ENCODE measurements around the gene SLC16A1.

The SLC16A1 gene

DNA sequence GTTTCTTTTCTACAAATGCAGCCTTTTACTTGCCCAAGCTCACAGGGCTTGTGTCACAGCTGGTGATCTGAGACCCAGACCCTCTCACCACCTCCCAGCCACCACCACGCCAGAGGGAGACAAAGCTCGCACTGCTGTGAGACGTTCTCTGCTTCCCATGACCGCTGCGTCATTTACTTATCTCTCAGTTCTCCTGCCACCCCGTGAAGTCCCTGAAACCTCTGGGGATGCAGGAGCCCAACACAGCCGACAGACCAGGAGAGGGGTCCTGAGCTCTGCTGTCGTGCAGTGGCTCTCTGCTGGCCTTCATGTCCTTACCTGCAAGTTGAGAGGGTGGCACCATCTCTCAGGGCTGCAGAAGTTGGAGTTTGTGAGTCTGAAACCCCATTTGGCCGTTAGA, 77.7 kb downstream of the SLC16A1 start:
- no peak for DNase-seq

DNA sequence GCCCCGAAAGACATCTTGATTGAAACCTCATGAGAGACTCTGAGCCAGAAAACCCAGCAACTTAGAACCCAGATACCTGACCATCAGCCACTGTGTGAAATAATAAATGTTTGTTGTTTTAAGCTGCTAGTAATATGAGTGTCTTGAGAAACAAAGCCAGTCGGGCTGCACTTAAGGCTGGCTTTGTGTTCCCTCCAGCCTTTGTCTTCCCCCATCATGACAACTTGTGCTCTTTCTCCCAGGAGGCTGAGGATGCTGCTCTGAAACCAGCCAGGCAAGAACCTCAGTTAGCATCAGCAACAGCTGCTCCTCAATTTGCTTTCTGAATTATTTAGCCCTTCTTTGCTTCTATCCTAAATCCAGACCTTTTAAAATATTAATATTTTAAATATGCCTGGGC, 78.2 kb downstream of the SLC16A1 start:
- no peak for DNase-seq

DNA sequence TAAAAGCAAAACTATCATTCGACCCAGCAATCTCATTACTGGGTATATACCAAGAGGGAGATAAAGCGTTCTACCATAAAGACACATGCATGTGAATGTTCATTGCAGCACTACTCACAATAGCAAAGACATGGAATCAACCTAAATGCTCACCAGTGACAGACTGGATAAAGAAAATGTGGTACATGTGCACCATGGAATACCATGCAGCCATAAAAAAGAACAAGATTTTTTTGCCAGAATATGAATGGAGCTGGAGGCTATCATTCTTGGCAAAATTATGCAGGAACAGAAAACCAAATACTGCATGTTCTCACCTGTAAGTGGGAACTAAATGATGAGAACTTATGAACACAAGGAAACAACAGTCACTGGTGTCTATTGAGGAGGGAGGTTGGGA, 79.7 kb downstream of the SLC16A1 start:
- DNase-seq, result no peak

DNA sequence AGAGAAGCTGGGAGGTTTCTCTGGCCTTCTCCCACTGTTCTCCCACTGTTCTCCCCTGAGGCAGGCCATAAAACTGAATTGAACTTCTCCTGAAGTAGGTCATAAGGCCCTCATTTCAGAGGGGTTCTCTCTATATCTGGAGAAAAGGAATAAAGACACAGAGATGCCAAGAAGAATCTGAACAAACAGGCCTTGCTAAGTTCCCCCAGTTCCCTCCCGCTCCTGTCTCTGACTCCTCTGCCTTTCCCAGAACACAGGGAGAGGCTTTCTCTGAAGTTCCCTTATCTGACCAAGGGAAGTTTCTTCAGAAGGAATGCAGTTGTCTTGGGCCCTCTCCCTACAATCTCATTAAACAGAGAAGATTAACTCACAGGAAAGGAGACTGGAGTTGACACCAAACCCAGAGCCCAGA, 83.4 kb downstream of the SLC16A1 start:
- DNase-seq, result no peak

DNA sequence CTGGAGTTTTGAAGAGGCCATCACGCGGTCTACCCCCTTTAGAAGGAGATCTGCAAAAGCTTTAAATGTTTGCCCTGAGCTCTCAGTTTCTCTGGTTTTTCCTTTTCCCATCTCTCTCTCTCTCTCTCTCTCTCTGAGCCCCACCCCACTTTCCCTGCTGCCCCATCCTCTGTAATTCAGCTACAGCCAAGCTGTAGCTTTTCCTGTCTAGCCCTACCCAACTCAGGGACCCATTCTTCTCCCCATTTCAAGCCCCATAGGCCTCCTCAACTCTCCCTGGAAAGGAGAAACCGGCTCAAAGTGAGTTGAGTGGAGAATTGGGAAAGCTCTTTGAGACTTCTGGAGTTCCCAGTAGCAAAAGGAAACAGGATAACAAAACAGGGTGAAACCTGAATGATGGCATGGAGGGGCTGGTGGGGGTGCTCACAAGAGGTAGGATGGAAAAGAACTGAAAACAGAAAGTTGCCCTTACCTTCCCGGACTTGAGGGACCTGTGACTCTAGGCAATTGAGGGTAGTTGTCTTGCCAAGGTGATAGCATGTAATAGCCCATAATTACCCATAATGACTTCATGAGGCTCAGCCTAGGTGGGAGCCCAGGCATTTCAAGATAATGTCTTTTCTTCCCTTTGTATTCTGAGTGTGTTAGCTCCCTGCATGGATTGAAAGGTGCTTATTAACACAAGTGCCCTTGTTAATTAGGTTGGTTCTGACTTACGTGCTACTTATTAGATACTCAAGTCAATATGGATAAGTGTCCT, 84.9 kb downstream of the SLC16A1 start:
- no peak for DNase-seq

DNA sequence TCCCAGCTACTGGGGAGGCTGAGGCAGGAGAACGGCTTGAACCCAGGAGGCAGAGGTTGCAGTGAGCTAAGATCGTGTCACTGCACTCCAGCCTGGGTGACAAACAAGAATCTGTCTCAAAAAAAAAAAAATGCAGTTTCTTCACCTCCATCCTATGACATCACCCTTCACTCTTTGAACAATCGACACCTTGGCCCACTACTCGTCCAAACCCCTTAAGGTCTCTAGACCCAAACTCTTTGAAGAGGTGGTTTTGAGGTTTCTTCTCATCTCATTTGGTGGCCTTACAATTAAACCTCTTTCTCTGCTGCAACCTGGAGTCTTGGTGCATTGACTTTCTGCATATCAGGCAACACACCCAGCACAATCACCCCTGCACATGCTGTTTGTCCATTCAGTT, 86.1 kb downstream of the SLC16A1 start:
- DNase-seq, result no peak

DNA sequence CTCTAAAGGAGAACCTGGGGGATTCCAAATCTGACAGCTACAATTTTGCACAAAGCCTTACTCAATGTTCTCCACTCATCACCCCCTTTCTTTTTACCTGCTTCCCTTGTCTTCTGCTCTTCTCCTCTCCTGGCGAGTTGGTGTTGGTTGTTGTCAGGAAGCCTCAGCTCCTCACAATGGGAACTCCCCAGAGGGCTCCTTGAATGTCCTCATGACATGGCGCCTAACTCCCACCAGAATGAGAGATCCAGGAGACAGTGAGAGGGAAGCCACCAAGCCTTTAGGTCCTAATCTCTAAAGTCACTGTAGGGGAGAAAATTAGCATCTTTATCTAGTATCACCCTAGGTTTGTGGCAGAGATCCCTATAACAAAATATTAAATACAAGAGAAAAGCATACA, 87.8 kb downstream of the SLC16A1 start:
- DNase-seq, result no peak

DNA sequence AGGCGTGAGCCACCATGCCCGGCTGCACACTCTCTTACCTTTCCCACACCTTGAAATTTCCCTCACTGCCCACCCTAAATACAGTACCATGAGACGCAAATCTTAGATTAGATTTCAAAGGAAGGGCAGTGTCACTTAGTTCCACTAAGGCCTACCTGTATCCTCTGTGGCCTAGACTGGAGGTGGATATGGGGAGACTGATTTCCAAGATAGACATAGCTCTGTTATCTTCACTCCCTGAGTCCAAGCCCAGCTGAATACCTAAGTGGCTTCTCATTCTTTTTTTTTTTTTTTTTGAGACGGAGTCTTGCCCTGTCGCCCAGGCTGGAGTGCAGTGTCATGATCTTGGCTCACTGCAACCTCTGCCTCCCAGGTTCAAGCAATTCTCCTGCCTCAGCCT, 89.0 kb downstream of the SLC16A1 start:
- DNase-seq, result no peak

DNA sequence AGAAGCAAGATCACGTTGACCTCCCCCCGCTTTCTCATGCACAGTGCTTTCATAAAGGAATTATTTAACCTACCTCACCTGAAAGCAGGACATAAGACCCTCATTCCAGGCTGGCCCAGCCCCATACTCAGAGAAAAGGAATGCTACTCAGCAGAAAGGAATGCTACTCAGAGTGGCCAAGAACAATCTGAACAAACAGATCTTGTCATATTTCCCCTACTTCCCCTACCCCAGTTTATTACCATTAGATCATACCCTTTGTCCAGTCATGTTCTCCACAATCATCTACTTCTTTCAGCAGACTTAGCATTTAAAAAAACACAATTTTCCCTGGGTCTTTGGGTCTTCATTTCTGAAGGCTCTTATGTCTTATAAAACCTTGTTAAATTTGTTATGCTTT, 89.8 kb downstream of the SLC16A1 start:
- DNase-seq, result no peak

DNA sequence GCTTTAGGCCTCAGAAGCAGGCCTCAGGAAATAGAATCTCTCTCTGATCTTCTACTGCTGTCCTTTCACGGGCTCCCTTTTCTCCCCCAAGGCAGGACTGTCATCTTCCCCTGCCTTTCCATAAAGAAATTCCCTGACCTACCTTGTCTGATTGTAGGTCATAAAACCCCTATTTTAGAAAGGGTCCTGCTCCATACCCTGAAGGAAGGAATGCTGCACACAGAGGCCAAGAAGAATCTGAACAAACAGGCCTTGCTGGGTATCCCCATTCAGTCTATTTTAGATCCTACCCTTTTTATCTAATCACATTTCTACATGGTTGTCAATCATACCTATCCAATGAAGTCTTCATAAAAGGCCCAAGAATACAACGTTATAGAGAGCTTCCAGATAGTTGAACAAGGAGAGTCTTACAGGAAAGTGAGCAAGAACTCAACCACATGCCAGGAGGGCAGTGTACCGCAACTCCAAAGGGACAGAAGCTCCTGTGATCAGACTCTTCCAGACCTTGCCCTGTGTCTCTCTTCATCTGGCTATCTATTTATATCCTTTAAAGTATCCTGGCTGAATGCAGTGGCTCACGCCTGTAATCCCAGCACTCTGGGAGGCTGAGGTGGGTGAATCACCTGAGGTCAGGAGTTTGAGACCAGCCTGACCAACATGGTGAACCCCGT, 93.1 kb downstream of the SLC16A1 start:
- no peak for DNase-seq

Measured in NCI-H2029 treated with DMSO at 0.1 percent for 48 hours (cell line).